ENCODE data around the gene CSHL1.

DNA sequence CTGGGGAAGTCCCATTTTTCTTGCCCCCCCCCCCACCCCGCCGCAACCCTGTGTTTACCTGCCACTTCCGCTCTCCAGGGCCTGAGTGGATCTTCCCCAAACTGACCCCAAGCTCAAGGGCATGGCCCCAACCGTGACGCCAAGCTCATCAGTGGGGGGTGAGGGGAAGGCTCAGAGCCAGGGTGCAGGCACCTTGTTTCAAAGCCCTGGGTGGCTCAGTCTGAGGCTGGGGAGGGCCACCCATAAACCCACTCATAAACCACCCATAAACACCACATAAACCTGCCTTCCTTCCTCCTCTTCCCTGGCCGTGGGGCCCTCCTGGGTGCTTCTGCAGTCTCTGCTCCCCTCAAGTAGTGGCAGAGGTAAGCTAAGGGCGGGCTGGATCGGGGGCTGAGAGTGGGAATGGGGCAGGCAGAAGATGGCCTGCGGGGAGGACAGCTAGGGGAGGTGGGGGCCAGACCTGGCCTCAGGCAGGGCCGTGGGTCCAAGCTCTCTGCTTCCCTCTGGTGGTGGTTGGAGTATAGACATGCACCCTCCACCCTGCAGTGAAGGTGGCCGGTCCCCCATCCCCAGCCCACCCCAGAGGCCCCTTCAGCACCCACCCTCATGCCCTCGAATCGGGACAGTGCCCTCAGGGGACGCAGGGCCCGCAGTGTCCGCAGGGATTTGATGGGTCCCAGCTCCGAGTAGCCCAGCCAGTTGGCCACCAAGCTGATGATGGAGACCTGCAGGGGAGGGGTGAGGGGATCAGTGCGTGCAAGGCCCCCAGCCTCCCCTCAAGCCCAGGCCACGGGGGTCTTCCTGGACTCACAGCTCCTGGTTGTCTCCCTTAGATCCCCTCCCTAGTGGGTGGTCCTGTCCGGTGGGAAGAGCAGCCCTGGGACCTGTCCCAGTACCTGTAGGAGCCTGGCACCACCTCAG lies 35.6 kb upstream of the CSHL1 start:
- no peak for TF ChIP-seq ZNF274 (IDR thresholded peaks at IDR 0.05; ENCODE audit: low read depth, low read length)
- no peak for TF ChIP-seq SUZ12 (IDR thresholded peaks at IDR 0.05; ENCODE audit: extremely low read depth, insufficient read depth, insufficient read length)
- no peak for TF ChIP-seq YY1 (IDR thresholded peaks at IDR 0.05; ENCODE audit: insufficient read depth, insufficient read length)
